Erythroblast (primary cell): ENCODE measurements around the gene LRRC1.

Source experiments
- GATA1 ChIP-seq: IDR thresholded peaks from 2 replicates; pipeline ENCODE4 v1.6.1; 2011; ENCODE audit warnings: low read depth, mild to moderate bottlenecking, control low read depth, low read length, moderate library complexity
- POLR2A ChIP-seq: IDR thresholded peaks from 2 replicates; pipeline ENCODE4 v1.6.1; 2011; ENCODE audit warnings: mild to moderate bottlenecking, low read length

- TF ChIP-seq POLR2A = no peak
- TF ChIP-seq GATA1 = no peak
These were observed 70.0 kb downstream of the LRRC1 start for GRCh38 chr6:53864781-53865180.
